ENCODE results near the gene CD99.

CD99 gene, protein sequence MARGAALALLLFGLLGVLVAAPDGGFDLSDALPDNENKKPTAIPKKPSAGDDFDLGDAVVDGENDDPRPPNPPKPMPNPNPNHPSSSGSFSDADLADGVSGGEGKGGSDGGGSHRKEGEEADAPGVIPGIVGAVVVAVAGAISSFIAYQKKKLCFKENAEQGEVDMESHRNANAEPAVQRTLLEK

DNA sequence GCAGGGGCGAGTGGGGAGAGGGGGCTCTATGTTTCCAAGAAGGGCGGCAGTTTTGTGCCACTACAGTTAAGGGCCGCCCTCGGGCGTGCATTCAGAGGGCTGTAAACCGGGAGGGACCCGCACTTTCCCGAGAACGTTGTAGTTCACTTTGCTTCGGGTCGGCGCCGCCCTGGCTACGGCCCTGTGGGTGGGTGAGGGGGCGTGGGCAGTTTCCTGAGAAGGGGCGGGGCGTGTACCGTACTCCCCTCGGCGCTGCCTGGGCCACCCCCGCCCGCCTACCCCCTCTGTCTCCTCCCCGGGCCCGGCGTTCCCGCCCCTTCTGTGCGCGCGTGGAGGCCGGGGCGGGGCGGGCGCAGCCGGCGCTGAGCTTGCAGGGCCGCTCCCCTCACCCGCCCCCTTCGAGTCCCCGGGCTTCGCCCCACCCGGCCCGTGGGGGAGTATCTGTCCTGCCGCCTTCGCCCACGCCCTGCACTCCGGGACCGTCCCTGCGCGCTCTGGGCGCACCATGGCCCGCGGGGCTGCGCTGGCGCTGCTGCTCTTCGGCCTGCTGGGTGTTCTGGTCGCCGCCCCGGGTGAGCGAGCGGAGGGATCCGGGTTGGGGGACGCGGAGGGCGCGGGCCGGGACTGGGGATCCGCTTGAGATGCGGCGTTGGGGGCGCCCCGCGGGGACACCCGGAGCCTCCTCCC lies at the start of gene CD99:
Gene CD99 (plus strand): TSS at position 440 of the 687 bp plus-strand sequence. CDS start 66 bp downstream, at position 506.
- H3K27me3 ChIP-seq (ENCODE audit: control insufficient read depth, insufficient read depth, low read length), result no peaks in the 10 kb centered on the region
- H3K36me3 ChIP-seq (ENCODE audit: control insufficient read depth, insufficient read depth, low read length), result no peaks in the 10 kb centered on the region
- peak within 1 kb of the TSS; percentile 72 for H2AFZ ChIP-seq
- peak within 1 kb of the TSS; percentile 54 for H3K27ac ChIP-seq
- peak within 1 kb of the TSS; percentile 81 for H3K4me3 ChIP-seq (ENCODE audit: low read depth, low read length)
- H3K79me2 ChIP-seq, result peaks cover 4% of the 10 kb centered on the region
- peak within 1 kb of the TSS; percentile 93 for H3K4me2 ChIP-seq (ENCODE audit: low read length)
- peak within 1 kb of the TSS; percentile 53 for H3K9ac ChIP-seq
- H3K9me3 ChIP-seq (ENCODE audit: control insufficient read depth, low read length), result no peaks in the 10 kb centered on the region
- H3K4me1 ChIP-seq, result no peaks in the 10 kb centered on the region
- TF ChIP-seq, protein P1, sequence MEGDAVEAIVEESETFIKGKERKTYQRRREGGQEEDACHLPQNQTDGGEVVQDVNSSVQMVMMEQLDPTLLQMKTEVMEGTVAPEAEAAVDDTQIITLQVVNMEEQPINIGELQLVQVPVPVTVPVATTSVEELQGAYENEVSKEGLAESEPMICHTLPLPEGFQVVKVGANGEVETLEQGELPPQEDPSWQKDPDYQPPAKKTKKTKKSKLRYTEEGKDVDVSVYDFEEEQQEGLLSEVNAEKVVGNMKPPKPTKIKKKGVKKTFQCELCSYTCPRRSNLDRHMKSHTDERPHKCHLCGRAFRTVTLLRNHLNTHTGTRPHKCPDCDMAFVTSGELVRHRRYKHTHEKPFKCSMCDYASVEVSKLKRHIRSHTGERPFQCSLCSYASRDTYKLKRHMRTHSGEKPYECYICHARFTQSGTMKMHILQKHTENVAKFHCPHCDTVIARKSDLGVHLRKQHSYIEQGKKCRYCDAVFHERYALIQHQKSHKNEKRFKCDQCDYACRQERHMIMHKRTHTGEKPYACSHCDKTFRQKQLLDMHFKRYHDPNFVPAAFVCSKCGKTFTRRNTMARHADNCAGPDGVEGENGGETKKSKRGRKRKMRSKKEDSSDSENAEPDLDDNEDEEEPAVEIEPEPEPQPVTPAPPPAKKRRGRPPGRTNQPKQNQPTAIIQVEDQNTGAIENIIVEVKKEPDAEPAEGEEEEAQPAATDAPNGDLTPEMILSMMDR (IDR thresholded peaks at IDR 0.05), result no peak

DNA sequence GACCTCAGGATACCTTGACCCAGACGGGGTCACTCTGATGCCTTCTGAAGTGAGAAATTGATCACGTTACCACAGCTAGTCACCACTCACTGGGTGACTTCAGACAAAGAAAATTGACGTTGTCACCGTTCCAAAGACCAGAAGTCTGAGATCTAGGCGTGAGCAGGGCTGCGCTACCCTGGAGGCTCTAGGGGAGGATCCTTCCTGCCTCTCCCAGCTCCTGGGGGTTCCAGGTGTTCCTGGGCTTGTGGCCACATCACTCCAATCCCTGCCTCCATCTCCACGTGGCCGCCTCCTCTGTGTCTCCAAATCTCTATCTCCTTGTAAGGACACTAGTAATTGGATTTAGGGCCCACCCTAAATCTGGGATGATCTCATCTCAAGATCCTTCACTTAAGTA lies 48.9 kb upstream of the CD99 start:
- Histone ChIP-seq H3K36me3 (ENCODE audit: control insufficient read depth, insufficient read depth, low read length) (no peaks in the 10 kb centered on the region), H3K79me2 (no peaks in the 10 kb centered on the region), H3K9ac (no peak overlapping the region), H3K4me2 (ENCODE audit: low read length) (no peak overlapping the region), H3K27me3 (ENCODE audit: control insufficient read depth, insufficient read depth, low read length) (no peaks in the 10 kb centered on the region), H3K4me1 (no peaks in the 10 kb centered on the region), H3K27ac (no peak overlapping the region), H3K4me3 (ENCODE audit: low read depth, low read length) (no peak overlapping the region), H2AFZ (no peak overlapping the region), H3K9me3 (ENCODE audit: control insufficient read depth, low read length) (no peaks in the 10 kb centered on the region)
- TF ChIP-seq, protein P1 (IDR thresholded peaks at IDR 0.05), result no peak

DNA sequence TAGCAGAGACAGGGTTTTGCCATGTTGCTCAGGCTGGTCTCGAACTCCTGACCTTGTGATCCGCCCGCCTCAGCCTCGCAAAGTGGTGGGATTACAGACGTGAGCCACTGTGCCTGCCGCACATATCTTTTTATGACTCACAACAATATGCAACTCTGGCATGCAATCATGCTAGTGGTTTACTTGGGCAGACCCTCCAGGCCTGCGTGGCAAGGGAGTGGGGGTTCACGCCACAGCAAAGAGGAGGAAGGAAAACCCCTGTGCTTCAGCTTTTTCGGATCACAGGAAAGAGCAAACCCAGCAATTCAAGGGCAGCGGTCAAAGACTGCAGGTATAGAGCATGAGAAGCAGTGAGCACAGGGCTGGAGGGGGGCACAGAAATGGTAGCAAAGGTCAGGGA lies 48.3 kb upstream of the CD99 start:
- H3K36me3 ChIP-seq (ENCODE audit: control insufficient read depth, insufficient read depth, low read length), result no peaks in the 10 kb centered on the region
- TF ChIP-seq, protein P1 (IDR thresholded peaks at IDR 0.05), result no peak
- no peak overlapping the region for H3K27ac ChIP-seq
- H3K4me1 ChIP-seq, result no peaks in the 10 kb centered on the region
- H3K9me3 ChIP-seq (ENCODE audit: control insufficient read depth, low read length), result no peaks in the 10 kb centered on the region
- no peaks in the 10 kb centered on the region for H3K79me2 ChIP-seq
- no peaks in the 10 kb centered on the region for H3K27me3 ChIP-seq (ENCODE audit: control insufficient read depth, insufficient read depth, low read length)
- H3K4me3 ChIP-seq (ENCODE audit: low read depth, low read length), result no peak overlapping the region
- no peak overlapping the region for H2AFZ ChIP-seq
- H3K4me2 ChIP-seq (ENCODE audit: low read length), result no peak overlapping the region
- H3K9ac ChIP-seq, result no peak overlapping the region

DNA sequence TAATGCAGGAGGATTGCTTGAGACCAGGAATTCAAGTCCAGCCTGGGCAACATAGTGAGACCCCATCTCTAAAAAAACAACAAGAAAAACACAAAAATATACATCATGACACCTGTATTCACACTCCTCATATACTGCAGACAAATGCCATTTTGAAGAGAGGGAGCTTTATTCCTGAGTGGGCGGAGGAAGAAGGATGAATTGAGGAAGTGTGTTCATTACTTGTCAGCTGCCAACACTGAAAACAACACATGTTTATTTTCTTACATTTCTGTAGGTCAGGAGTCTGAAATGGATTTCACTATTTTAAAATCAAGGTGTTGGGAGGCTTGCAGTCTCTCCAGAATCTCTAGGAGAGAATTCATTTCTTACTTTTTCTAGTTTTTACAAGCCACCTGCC lies 47.2 kb upstream of the CD99 start:
- TF ChIP-seq, protein P1 (IDR thresholded peaks at IDR 0.05), result no peak
- no peaks in the 10 kb centered on the region for H3K9me3 ChIP-seq (ENCODE audit: control insufficient read depth, low read length)
- no peaks in the 10 kb centered on the region for H3K27me3 ChIP-seq (ENCODE audit: control insufficient read depth, insufficient read depth, low read length)
- H3K79me2 ChIP-seq, result no peaks in the 10 kb centered on the region
- no peaks in the 10 kb centered on the region for H3K4me1 ChIP-seq
- H3K4me3 ChIP-seq (ENCODE audit: low read depth, low read length), result no peak overlapping the region
- H3K9ac ChIP-seq, result no peak overlapping the region
- no peaks in the 10 kb centered on the region for H3K36me3 ChIP-seq (ENCODE audit: control insufficient read depth, insufficient read depth, low read length)
- no peak overlapping the region for H3K4me2 ChIP-seq (ENCODE audit: low read length)
- H2AFZ ChIP-seq, result no peak overlapping the region
- H3K27ac ChIP-seq, result no peak overlapping the region

DNA sequence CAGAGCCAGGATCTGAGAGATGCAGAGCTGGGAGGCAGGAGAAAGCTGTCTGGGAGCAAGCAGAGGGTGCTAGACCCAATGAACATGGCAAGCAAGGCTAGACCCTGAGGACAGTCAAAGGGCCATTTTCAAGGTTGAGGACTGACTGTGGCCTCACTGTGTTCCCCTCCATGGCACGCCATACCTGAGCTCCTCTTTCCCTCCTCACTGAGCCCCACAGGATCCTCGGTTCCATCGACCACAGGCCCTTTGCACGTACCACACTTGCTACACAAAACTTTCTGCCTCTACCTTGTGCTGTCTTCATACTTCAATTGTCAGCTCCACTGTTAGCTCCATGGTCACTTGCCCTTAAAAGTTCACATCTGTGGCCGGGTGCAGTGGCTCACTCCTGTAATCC lies 45.5 kb upstream of the CD99 start:
- H3K4me3 ChIP-seq (ENCODE audit: low read depth, low read length), result no peak overlapping the region
- no peaks in the 10 kb centered on the region for H3K79me2 ChIP-seq
- no peaks in the 10 kb centered on the region for H3K36me3 ChIP-seq (ENCODE audit: control insufficient read depth, insufficient read depth, low read length)
- H3K27me3 ChIP-seq (ENCODE audit: control insufficient read depth, insufficient read depth, low read length), result no peaks in the 10 kb centered on the region
- no peak overlapping the region for H3K9ac ChIP-seq
- TF ChIP-seq, protein P1 (IDR thresholded peaks at IDR 0.05), result no peak
- no peaks in the 10 kb centered on the region for H3K4me1 ChIP-seq
- no peaks in the 10 kb centered on the region for H3K9me3 ChIP-seq (ENCODE audit: control insufficient read depth, low read length)
- no peak overlapping the region for H3K4me2 ChIP-seq (ENCODE audit: low read length)
- H2AFZ ChIP-seq, result no peak overlapping the region
- no peak overlapping the region for H3K27ac ChIP-seq
